ENCODE results near the gene PSEN2. TPM values are rescaled to one million over a fixed set of nuclear protein-coding genes. Genes with fewer than 3 reads are reported as not detected.
"Not testable (repeated sequence)": the region's sequence is repeated elsewhere in the genome, so short reads cannot be mapped to it uniquely, and the experiment has no call there.

The PSEN2 gene
- total and polyA plus RNA-seq, 2 donors (not counting 1 experiment from before 2014, with no cell fraction given): 15.8 to 26.0 TPM

GRCh38 chr1:226845624-226846023 is 24.8 kb upstream of the PSEN2 start:
- intact Hi-C loops (cut with micrococcal nuclease): no loop called here
- Mint-ChIP-seq H3K4me1 (peaks cover 3% of the 10 kb centered on the region), H3K27me3 (no peaks in the 10 kb centered on the region), H3K27ac (no peak overlapping the region), H3K9me3 (ENCODE audit: insufficient read depth) (no peaks in the 10 kb centered on the region), H3K4me3 (no peak overlapping the region)
- Histone ChIP-seq H3K79me2 (ENCODE audit: control insufficient read depth, insufficient read depth, low read length) (no peaks in the 10 kb centered on the region), H3K9me3 (ENCODE audit: control extremely low read depth in 1 of 3, control insufficient read depth in 2 of 3, insufficient read depth in 1 of 3, low read length in 2 of 3) (no peaks in the 10 kb centered on the region), H3K27ac (ENCODE audit: low read length in 2 of 2) (no peak overlapping the region), H3K4me1 (ENCODE audit: control insufficient read depth in 2 of 2, insufficient read depth in 2 of 2, low read length in 2 of 2) (no peaks in the 10 kb centered on the region), H3K4me3 (ENCODE audit: control extremely low read depth in 1 of 5, extremely low read depth in 1 of 5, insufficient read depth in 1 of 5, low read depth in 2 of 5, low read length in 4 of 5) (no peak overlapping the region), H2AFZ (ENCODE audit: insufficient read depth, low read depth, low read length, poor library complexity, severe bottlenecking) (no peak overlapping the region), H3K9ac (ENCODE audit: low read length) (no peak overlapping the region), H3K4me2 (replicated peaks; ENCODE audit: low read depth, low read length, poor library complexity, severe bottlenecking) (no peak overlapping the region), H4K20me1 (ENCODE audit: control insufficient read depth, insufficient read depth, low read length, poor library complexity, severe bottlenecking) (no peaks in the 10 kb centered on the region), H3K36me3 (replicated peaks in 1 of 2; ENCODE audit: control extremely low read depth in 1 of 2, control insufficient read depth in 1 of 2, extremely low read depth in 1 of 2, insufficient read depth in 2 of 2, low read length in 1 of 2) (no peaks in the 10 kb centered on the region), H3K27me3 (replicated peaks in 1 of 4; ENCODE audit: control extremely low read depth in 1 of 4, control insufficient read depth in 3 of 4, insufficient read depth in 4 of 4, low read length in 3 of 4) (no peaks in the 10 kb centered on the region)
- TF ChIP-seq CTCF (IDR thresholded peaks at IDR 0.05): no peak
- no peak for TF ChIP-seq EZH2 (IDR thresholded peaks at IDR 0.05; ENCODE audit: borderline replicate concordance, insufficient read depth, low read depth, low read length, poor library complexity, severe bottlenecking)
- DNase-seq (no peak), ATAC-seq (ENCODE audit: low read depth) (no peak)
- POLR2A ChIA-PET: no interaction called here
- CTCF ChIA-PET: no interaction called here

GRCh38 chr1:226846786-226847185 is 23.6 kb upstream of the PSEN2 start:
- DNase-seq: no peak
- no peaks in the 10 kb centered on the region for H4K20me1 ChIP-seq (ENCODE audit: control insufficient read depth, insufficient read depth, low read length, poor library complexity, severe bottlenecking)
- H3K27ac ChIP-seq (ENCODE audit: low read length in 2 of 2): no peak overlapping the region
- CTCF ChIA-PET: interaction anchor here (1.1 kb wide), 1 partner anchor 21 kb away, joined by 3 read pairs; no protein-coding TSS in a partner anchor
- H3K4me3 ChIP-seq (ENCODE audit: control extremely low read depth in 1 of 5, extremely low read depth in 1 of 5, insufficient read depth in 1 of 5, low read depth in 2 of 5, low read length in 4 of 5): no peak overlapping the region
- H3K4me2 ChIP-seq (replicated peaks; ENCODE audit: low read depth, low read length, poor library complexity, severe bottlenecking): no peak overlapping the region
- no peaks in the 10 kb centered on the region for H3K79me2 ChIP-seq (ENCODE audit: control insufficient read depth, insufficient read depth, low read length)
- H3K4me1 ChIP-seq (ENCODE audit: control insufficient read depth in 2 of 2, insufficient read depth in 2 of 2, low read length in 2 of 2): no peaks in the 10 kb centered on the region
- no peak overlapping the region for H2AFZ ChIP-seq (ENCODE audit: insufficient read depth, low read depth, low read length, poor library complexity, severe bottlenecking)
- no peaks in the 10 kb centered on the region for H3K36me3 ChIP-seq (replicated peaks in 1 of 2; ENCODE audit: control extremely low read depth in 1 of 2, control insufficient read depth in 1 of 2, extremely low read depth in 1 of 2, insufficient read depth in 2 of 2, low read length in 1 of 2)
- ATAC-seq (ENCODE audit: low read depth): no peak
- intact Hi-C loops (cut with micrococcal nuclease): no loop called here
- no peak overlapping the region for H3K4me3 Mint-ChIP-seq
- TF ChIP-seq EZH2 (IDR thresholded peaks at IDR 0.05; ENCODE audit: borderline replicate concordance, insufficient read depth, low read depth, low read length, poor library complexity, severe bottlenecking) (no peak), CTCF (IDR thresholded peaks at IDR 0.05) (no peak)
- H3K9ac ChIP-seq (ENCODE audit: low read length): no peak overlapping the region
- H3K9me3 Mint-ChIP-seq (ENCODE audit: insufficient read depth): no peaks in the 10 kb centered on the region
- no peaks in the 10 kb centered on the region for H3K9me3 ChIP-seq (ENCODE audit: control extremely low read depth in 1 of 3, control insufficient read depth in 2 of 3, insufficient read depth in 1 of 3, low read length in 2 of 3)
- H3K4me1 Mint-ChIP-seq: peaks cover 3% of the 10 kb centered on the region
- WGBS (ENCODE audit: insufficient coverage): 13% methylated on average over 1 of the region's 1 CpG
- no peaks in the 10 kb centered on the region for H3K27me3 Mint-ChIP-seq
- H3K27me3 ChIP-seq (replicated peaks in 1 of 4; ENCODE audit: control extremely low read depth in 1 of 4, control insufficient read depth in 3 of 4, insufficient read depth in 4 of 4, low read length in 3 of 4): no peaks in the 10 kb centered on the region
- POLR2A ChIA-PET: no interaction called here
- H3K27ac Mint-ChIP-seq: no peak overlapping the region

GRCh38 chr1:226854548-226854947 is 15.9 kb upstream of the PSEN2 start:
- H3K27me3 Mint-ChIP-seq; intact Hi-C loops (cut with micrococcal nuclease); H3K27ac ChIP-seq (ENCODE audit: low read length in 2 of 2); H3K79me2 ChIP-seq (ENCODE audit: control insufficient read depth, insufficient read depth, low read length); H3K9me3 ChIP-seq (ENCODE audit: control extremely low read depth in 1 of 3, control insufficient read depth in 2 of 3, insufficient read depth in 1 of 3, low read length in 2 of 3); CTCF ChIA-PET; DNase-seq; H3K4me3 Mint-ChIP-seq; H3K36me3 ChIP-seq (replicated peaks in 1 of 2; ENCODE audit: control extremely low read depth in 1 of 2, control insufficient read depth in 1 of 2, extremely low read depth in 1 of 2, insufficient read depth in 2 of 2, low read length in 1 of 2); POLR2A ChIA-PET; H3K27ac Mint-ChIP-seq; H3K27me3 ChIP-seq (replicated peaks in 1 of 4; ENCODE audit: control extremely low read depth in 1 of 4, control insufficient read depth in 3 of 4, insufficient read depth in 4 of 4, low read length in 3 of 4); H3K4me2 ChIP-seq (replicated peaks; ENCODE audit: low read depth, low read length, poor library complexity, severe bottlenecking); H4K20me1 ChIP-seq (ENCODE audit: control insufficient read depth, insufficient read depth, low read length, poor library complexity, severe bottlenecking); H3K4me3 ChIP-seq (ENCODE audit: control extremely low read depth in 1 of 5, extremely low read depth in 1 of 5, insufficient read depth in 1 of 5, low read depth in 2 of 5, low read length in 4 of 5); H3K4me1 ChIP-seq (ENCODE audit: control insufficient read depth in 2 of 2, insufficient read depth in 2 of 2, low read length in 2 of 2); H3K9me3 Mint-ChIP-seq (ENCODE audit: insufficient read depth); H2AFZ ChIP-seq (ENCODE audit: insufficient read depth, low read depth, low read length, poor library complexity, severe bottlenecking); H3K4me1 Mint-ChIP-seq; H3K9ac ChIP-seq (ENCODE audit: low read length); ATAC-seq (ENCODE audit: low read depth): not testable (repeated sequence)
- WGBS (ENCODE audit: insufficient coverage): no CpG with 5 or more reads among the region's 1 CpG

Data from B cell (primary cell).